ENCODE data around the gene GNG11. TPM values are rescaled to one million over a fixed set of nuclear protein-coding genes. Genes with fewer than 3 reads are reported as not detected.
A peak's percentile ranks its signal among the peaks of the same experiment; 100 is the strongest.

The GNG11 gene
- total RNA-seq, 1 donor from 2014 or later, result 6.4 TPM

DNA sequence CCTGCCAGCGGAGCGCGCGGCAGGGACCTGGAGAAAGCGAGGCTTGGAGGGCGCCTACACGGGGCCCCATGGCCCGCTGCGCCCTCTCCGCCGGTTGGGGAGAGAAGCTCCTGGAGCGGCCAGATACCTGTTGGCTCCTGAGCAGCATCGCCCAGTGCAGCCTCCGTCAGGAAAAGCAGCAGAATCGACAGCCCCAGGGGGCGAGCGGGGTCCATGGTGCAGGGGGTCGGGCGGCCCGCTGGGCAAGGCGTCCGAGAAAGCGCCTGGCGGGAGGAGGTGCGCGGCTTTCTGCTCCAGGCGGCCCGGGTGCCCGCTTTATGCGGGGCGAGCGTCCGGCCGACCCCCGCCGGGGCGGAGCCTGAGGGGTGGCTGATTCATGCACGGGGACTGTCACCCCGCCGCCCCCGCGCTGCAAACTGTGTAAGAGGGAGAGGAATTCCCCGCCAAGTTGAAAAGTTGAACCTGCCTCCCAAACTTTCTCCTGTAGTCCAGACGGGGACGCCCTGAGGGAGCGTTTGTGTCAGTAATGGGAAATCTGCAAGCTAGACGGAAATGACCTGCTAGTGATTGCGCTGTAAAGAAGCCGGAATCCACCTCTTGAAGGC, 31.0 kb upstream of the GNG11 start, which contains the start of gene TFPI2:
TFPI2 (minus strand) TSS at position 290 of the 605 bp plus-strand sequence; CDS start at position 215, 75 bp downstream.
- peak; percentile 36 to 64 for DNase-seq (ENCODE audit: low spot score in 2 of 2, unreplicated experiment in 2 of 2)
- Mint-ChIP-seq H3K9me3 (no peaks in the 10 kb centered on the region), H3K36me3 (no peaks in the 10 kb centered on the region), H3K4me3 (peak within 1 kb of the TSS; percentile 88), H3K27me3 (ENCODE audit: low read depth) (peaks cover 24% of the 10 kb centered on the region), H3K27ac (peak within 1 kb of the TSS; percentile 68), H3K4me1 (peaks cover 17% of the 10 kb centered on the region)
- no peak for TF ChIP-seq CTCF (IDR thresholded peaks at IDR 0.05; ENCODE audit: unreplicated experiment)

- no peak for DNase-seq (ENCODE audit: low spot score in 2 of 2, unreplicated experiment in 2 of 2)
- TF ChIP-seq CTCF (IDR thresholded peaks at IDR 0.05; ENCODE audit: unreplicated experiment), result no peak
- H3K9me3 Mint-ChIP-seq, result no peaks in the 10 kb centered on the region
- H3K4me3 Mint-ChIP-seq, result no peak overlapping the region
- H3K4me1 Mint-ChIP-seq, result peaks cover 21% of the 10 kb centered on the region
- H3K27me3 Mint-ChIP-seq (ENCODE audit: low read depth), result peaks cover 13% of the 10 kb centered on the region
- H3K27ac Mint-ChIP-seq, result no peak overlapping the region
- H3K36me3 Mint-ChIP-seq, result no peaks in the 10 kb centered on the region
Observed at GRCh38 chr7:93894426-93894825, 27.1 kb upstream of the GNG11 start.

DNA sequence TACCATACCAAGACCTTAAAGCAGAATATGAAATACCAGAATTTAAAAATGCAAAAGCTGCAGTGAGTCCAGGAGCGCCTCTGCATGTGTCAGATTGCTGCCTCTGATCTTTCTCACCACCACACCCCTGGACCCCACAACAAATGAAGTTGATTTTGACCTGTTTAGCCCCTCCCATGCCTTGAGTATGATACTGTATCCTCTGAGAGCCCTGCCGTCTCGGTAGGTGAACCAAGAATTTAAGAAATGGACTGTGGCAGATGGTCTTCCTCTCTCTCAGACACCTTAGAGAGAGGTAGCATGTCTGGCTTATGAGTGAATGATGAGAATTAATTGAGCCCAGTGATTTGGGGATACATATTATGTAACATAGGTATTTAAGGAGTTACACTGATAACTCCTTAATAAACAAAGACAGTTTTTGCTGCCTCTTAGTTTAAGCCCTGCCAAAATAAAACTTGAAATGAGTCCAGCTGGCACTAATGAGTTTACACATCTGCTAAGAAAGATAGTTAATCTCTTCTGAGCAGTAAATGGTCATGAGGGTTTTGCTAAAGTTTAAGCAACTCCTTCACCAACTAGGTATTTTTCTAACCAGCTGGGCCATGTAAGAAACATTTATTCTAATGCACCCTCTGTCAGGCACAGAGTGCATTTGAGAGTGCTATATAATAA, 26.4 kb upstream of the GNG11 start:
- no peak for TF ChIP-seq CTCF (IDR thresholded peaks at IDR 0.05; ENCODE audit: unreplicated experiment)
- Mint-ChIP-seq H3K4me3 (no peak overlapping the region), H3K27ac (peak overlapping the region; percentile 67), H3K4me1 (peaks cover 17% of the 10 kb centered on the region), H3K36me3 (no peaks in the 10 kb centered on the region), H3K9me3 (no peaks in the 10 kb centered on the region), H3K27me3 (ENCODE audit: low read depth) (peaks cover 7% of the 10 kb centered on the region)
- DNase-seq (ENCODE audit: low spot score in 2 of 2, unreplicated experiment in 2 of 2), result no peak

DNA sequence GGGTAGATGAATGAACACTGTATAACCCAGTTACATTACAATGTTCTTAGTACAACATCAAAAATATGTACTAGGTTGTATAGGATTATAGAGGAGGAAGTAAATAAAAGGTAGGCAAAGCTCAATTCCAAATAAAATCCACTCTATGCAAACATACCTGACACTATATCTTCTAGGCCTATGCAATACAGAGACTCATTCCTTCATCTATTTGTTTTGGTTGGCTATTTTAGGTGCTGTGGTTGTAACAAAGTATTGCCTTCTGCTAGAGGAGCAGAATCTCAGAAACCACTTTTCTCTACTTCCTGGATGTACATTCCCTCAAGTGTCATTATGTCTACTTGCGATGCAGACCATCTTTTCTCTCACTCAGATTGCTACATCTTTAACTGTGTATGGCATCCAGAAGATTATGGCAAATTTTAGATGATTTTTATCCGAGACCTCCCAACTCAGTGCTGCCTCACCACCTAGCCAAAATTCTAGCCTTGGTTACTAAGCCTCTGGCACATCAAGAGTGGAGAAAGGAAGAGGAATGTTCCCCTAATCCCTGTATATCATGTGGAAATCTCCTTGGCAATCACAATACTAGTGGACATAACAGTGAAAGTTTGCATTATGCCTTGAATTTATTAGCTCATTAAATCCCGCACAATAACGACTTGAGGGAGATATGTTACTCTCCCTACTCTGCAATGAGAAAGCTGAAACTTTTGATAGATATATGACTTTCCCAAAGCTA, 25.5 kb upstream of the GNG11 start:
- no peak for TF ChIP-seq CTCF (IDR thresholded peaks at IDR 0.05; ENCODE audit: unreplicated experiment)
- no peak for DNase-seq (ENCODE audit: low spot score in 2 of 2, unreplicated experiment in 2 of 2)
- Mint-ChIP-seq H3K9me3 (no peaks in the 10 kb centered on the region), H3K4me3 (no peak overlapping the region), H3K27ac (no peak overlapping the region), H3K27me3 (ENCODE audit: low read depth) (peaks cover 4% of the 10 kb centered on the region), H3K4me1 (peaks cover 13% of the 10 kb centered on the region), H3K36me3 (no peaks in the 10 kb centered on the region)

DNA sequence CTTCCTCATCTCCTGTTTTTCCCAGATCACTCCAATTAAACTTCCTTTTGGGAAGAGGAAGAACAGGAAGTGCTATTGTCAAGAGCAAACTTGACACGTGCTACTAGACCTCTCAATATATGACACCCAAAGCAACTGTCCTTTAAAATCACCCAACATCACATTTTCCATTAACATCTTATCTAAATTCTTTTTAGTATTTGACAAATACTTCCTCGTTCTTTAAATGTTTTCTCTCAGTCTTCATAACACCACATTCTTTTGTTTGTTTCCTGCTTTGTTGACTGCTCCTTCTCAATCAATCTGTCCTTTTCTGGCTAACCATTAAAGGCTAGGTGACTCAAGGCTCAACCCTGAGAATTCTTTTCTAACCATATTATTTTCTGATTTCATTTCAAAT, 23.9 kb upstream of the GNG11 start:
- peak overlapping the region; percentile 10 for H3K27ac Mint-ChIP-seq

More for the DNA sequence above, 23.9 kb upstream of the GNG11 start:
- TF ChIP-seq CTCF (IDR thresholded peaks at IDR 0.05; ENCODE audit: unreplicated experiment), result no peak
- Mint-ChIP-seq H3K4me3 (no peak overlapping the region), H3K36me3 (no peaks in the 10 kb centered on the region), H3K9me3 (no peaks in the 10 kb centered on the region), H3K27me3 (ENCODE audit: low read depth) (no peaks in the 10 kb centered on the region), H3K4me1 (peaks cover 13% of the 10 kb centered on the region)
- no peak for DNase-seq (ENCODE audit: low spot score in 2 of 2, unreplicated experiment in 2 of 2)

Measured in mesothelial cell of epicardium (in vitro differentiated cells).